ENCODE results near the gene GSTO2.

Gene GSTO2

GRCh38 chr10:104344219-104344618 lies 75.2 kb downstream of the GSTO2 start:
- FAIRE-seq, result no peak

GRCh38 chr10:104345515-104345914 lies 76.5 kb downstream of the GSTO2 start:
- FAIRE-seq, result no peak

GRCh38 chr10:104345941-104346340 lies 77.0 kb downstream of the GSTO2 start:
- no peak for FAIRE-seq

GRCh38 chr10:104347295-104348045 lies 78.5 kb downstream of the GSTO2 start:
- no peak for FAIRE-seq

- FAIRE-seq, result no peak
Measured at GRCh38 chr10:104348601-104349000, 79.6 kb downstream of the GSTO2 start.

GRCh38 chr10:104349623-104350126 lies 80.7 kb downstream of the GSTO2 start:
- FAIRE-seq, result no peak

- FAIRE-seq, result no peak
Measured at GRCh38 chr10:104350127-104350635, 81.2 kb downstream of the GSTO2 start.

GRCh38 chr10:104351061-104351702 lies 82.2 kb downstream of the GSTO2 start:
- no peak for FAIRE-seq

GRCh38 chr10:104351919-104352318 lies 82.9 kb downstream of the GSTO2 start:
- FAIRE-seq, result no peak

- no peak for FAIRE-seq
Measured at GRCh38 chr10:104353325-104354048, 84.5 kb downstream of the GSTO2 start, which contains the start of gene CFAP58. TSS of gene CFAP58 (plus strand) at chr10:104353833. CDS start at chr10:104353898, 65 bp downstream.
